Coronary artery (tissue), 2 donors: ENCODE results near the gene PPIF.
A peak's percentile ranks its signal among the peaks of the same experiment; 100 is the strongest.
"Not testable (repeated sequence)": the region's sequence is repeated elsewhere in the genome, so short reads cannot be mapped to it uniquely, and the experiment has no call there.

Experiments
- DNase-seq: peaks from one replicate; pipeline ENCODE4 v3.0.0-alpha.2; 2017; ENCODE audit warnings: low spot score
- H3K27ac ChIP-seq, 2 donors: fragments of 200-600 bp; sonication (generic); one replicate each; pipeline ENCODE4 v1.5.1; 2016 to 2019
- H3K4me3 ChIP-seq: fragments of 200-600 bp; sonication (generic); 2 replicates; pipeline ENCODE4 v1.5.1; 2016; ENCODE audit warnings: mild to moderate bottlenecking, moderate library complexity
- CTCF ChIP-seq: fragments of 200-600 bp; sonication (generic); IDR thresholded peaks from one replicate; pipeline ENCODE4 v1.5.1; 2019; ENCODE audit warnings: antibody characterized with exemption

The PPIF gene

DNA sequence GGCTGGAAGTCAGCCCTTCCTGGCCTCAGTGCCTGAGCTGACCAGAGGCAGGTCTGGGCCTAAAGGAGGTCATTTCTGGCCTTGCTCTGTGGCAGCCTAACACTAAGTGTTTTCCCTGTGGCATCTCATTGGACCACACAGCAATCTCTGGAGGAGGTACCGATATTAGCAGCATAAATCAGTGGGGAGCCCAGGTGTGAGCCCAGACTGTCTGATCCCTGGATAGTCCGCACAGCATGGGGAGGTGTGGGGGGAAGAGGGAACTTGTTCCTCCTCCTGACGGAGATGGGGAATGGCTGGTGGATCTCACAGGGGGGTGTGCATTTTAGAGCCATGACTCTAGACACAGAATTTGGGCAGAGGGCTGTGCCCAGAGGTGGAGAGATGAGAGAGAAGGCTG, 11.0 kb upstream of the PPIF start:
- no peak overlapping the region for H3K4me3 ChIP-seq
- DNase-seq, result no peak
- TF ChIP-seq CTCF, result no peak
- H3K27ac ChIP-seq, result no peak overlapping the region

GRCh38 chr10:79336739-79337138, 10.5 kb upstream of the PPIF start:
- Histone ChIP-seq H3K27ac (no peak overlapping the region), H3K4me3 (no peak overlapping the region)
- no peak for TF ChIP-seq CTCF
- no peak for DNase-seq

DNA sequence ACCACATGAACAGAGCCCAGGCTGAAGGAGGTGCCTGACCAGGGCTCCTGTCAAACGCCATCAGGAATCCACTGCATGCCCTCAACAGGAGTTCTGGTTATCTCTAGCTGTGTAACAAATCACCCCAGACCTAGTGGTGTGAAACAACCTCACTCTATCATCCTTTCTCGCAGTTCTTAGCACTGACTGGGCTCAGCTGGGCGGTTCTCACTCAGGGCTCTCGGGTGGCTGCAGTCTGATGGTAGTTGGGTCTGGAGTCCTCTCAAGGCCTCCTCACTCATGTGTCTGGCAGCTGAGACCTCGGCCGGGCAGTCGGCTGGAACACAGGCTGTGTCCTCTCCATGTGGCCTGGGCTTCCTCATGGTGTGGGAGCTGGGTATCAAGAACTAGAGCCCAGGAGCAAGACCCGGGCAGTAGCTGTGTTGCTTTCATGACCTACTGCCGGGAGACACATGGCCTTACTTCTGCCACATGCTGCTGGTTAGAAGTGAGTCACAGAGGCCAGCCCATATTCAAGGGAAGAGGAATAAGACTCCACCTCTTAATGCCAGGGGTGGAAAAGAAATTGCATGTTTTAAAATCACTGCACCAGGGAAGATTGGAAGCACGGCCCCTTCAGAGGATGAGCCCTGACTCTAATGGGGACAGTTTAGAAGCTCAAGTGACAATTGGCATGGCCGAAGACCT, 9.3 kb upstream of the PPIF start:
- not testable (repeated sequence) for DNase-seq, H3K27ac ChIP-seq, H3K4me3 ChIP-seq

GRCh38 chr10:79339266-79339665, 8.0 kb upstream of the PPIF start:
- no peak overlapping the region for H3K27ac ChIP-seq
- TF ChIP-seq CTCF, result no peak
- no peak overlapping the region for H3K4me3 ChIP-seq
- DNase-seq, result no peak

GRCh38 chr10:79340646-79341244, 6.5 kb upstream of the PPIF start:
- peak; percentile 33 for DNase-seq
- Histone ChIP-seq H3K4me3 (no peak overlapping the region), H3K27ac (no peak overlapping the region)
- TF ChIP-seq CTCF, result no peak

GRCh38 chr10:79342295-79342761, 4.9 kb upstream of the PPIF start:
- Histone ChIP-seq H3K27ac (no peak overlapping the region), H3K4me3 (no peak overlapping the region)
- no peak for TF ChIP-seq CTCF
- DNase-seq, result peak; percentile 62

DNA sequence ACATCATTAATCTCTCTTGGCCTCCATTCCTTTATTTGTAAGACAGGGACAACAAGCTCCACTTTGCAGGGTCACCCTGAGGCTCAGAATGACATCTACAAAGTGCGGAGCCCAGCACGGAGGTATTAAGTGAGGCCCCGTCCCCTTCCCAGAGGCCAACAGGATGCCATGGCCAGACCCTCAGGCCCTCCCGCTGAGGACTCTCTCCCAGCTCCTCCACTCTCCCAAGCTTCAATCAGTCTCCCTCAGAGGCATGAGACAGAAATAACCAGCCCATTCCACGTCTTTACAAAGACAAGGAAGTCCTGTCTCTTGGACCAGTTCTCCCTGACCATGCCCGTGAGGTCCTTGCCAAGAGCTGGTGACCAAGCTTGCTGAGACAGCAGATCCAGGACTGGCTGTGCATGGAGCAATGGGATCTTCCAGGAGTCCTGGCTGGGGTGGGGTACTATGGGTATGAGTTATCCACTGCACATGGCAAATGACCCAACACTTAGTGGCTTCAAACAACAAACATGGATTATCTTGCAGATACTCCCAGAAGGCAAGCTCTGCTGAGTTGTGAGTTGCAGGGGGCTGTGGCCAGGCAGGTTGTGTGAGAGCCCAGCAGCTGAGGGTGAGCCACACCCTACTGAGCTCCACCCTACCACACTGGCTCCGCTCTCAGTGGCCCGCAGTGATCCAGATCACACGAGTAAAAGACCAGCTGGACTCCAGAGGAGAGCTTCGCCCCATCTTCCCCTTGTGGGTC, 4.3 kb upstream of the PPIF start:
- peak; percentile 69 for DNase-seq
- no peak for TF ChIP-seq CTCF
- H3K27ac ChIP-seq, result no peak overlapping the region
- H3K4me3 ChIP-seq, result no peak overlapping the region
